ENCODE measurements around the gene RGS3.

RGS3 gene

DNA sequence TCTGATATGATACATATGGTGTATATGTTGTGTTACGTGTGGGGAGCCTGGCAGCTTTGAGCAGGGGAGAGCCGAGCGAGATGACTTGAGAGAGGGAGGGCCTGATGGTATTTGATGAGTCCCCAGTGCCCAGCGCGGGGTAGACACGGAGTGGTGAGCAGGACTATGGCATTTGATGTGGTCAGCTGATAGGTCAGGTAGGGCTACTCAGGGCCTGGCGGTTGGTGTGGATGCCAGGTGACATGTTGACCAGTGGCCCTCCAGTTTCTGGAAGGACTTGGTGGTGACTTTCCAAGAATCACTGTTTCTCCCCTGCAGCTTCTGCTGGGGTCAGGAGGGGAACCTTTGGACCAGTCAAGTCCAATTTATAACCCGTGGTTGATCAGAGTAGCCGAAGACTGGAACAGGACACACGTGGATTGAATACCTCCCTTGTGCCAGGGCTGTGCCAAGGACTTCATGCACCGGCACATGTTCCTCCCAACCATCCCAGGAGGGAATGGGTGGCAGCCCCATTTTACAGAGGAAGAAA, 148.8 kb downstream of the RGS3 start:
- TF ChIP-seq, protein P1, sequence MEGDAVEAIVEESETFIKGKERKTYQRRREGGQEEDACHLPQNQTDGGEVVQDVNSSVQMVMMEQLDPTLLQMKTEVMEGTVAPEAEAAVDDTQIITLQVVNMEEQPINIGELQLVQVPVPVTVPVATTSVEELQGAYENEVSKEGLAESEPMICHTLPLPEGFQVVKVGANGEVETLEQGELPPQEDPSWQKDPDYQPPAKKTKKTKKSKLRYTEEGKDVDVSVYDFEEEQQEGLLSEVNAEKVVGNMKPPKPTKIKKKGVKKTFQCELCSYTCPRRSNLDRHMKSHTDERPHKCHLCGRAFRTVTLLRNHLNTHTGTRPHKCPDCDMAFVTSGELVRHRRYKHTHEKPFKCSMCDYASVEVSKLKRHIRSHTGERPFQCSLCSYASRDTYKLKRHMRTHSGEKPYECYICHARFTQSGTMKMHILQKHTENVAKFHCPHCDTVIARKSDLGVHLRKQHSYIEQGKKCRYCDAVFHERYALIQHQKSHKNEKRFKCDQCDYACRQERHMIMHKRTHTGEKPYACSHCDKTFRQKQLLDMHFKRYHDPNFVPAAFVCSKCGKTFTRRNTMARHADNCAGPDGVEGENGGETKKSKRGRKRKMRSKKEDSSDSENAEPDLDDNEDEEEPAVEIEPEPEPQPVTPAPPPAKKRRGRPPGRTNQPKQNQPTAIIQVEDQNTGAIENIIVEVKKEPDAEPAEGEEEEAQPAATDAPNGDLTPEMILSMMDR (IDR thresholded peaks at IDR 0.05; ENCODE audit: low read depth, low read length, missing control alignments) = no peak
- Histone ChIP-seq H3K27ac (no peak overlapping the region), H3K27me3 (replicated peaks) (no peaks in the 10 kb centered on the region), H3K36me3 (replicated peaks) (no peaks in the 10 kb centered on the region), H3K4me3 (ENCODE audit: low read depth, low read length) (no peak overlapping the region)
- no peak for DNase-seq
- in situ Hi-C loops (cut with HindIII; ENCODE audit: low pct_ligation_motif_present, low sequenced_read_pairs) = no loop called here

DNA sequence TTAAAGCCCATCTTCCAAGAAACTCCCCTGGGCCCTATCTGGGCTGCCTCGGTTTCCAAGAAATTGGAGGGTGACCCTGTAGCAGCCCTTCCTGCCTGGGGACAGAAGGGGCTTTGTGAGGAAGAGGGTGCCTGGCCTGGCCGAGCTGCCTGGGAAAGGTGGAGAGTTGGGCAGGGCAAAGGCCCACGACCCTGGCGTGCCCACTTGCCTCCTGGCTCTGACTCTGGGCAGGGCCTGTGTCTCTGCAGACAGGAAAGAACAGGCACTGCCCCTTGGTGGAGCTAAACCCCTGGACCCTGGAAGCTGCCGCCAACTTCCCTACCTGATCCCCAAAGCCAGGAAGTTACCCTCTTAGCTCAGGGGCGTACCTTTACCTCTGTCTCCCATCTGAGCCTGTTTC, 149.3 kb downstream of the RGS3 start:
- in situ Hi-C loops (cut with HindIII; ENCODE audit: low pct_ligation_motif_present, low sequenced_read_pairs) = no loop called here
- H3K27ac ChIP-seq = no peak overlapping the region
- DNase-seq = no peak
- H3K27me3 ChIP-seq (replicated peaks) = no peaks in the 10 kb centered on the region
- no peak overlapping the region for H3K4me3 ChIP-seq (ENCODE audit: low read depth, low read length)
- no peaks in the 10 kb centered on the region for H3K36me3 ChIP-seq (replicated peaks)
- TF ChIP-seq, protein P1 (IDR thresholded peaks at IDR 0.05; ENCODE audit: low read depth, low read length, missing control alignments) = no peak

DNA sequence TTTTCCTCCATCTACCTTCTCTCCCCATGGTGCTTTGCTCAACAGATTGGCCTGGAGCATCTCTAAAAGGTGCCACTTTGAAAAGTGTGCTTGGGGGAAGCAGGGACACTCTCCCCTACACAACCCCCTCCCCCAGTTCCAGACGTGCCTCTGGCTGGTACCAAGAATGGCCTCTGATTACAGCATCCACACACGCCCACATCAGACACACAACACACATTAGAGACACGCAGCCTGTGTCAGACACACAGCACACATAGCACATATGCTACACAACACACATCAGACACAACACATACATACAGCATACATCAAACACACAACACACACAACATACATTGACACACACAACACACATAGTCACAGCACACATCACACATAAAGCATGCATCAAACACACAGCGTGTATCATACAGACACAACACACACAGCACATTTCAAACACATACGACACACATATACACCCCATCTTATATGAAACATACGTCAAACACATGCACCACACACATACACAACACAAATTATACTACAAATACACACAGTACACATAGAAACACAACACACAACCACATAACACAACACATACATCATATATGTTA, 150.4 kb downstream of the RGS3 start:
- no peak for DNase-seq
- H3K36me3 ChIP-seq (replicated peaks) = no peaks in the 10 kb centered on the region
- in situ Hi-C loops (cut with HindIII; ENCODE audit: low pct_ligation_motif_present, low sequenced_read_pairs) = no loop called here
- H3K27ac ChIP-seq = no peak overlapping the region
- TF ChIP-seq, protein P1 (IDR thresholded peaks at IDR 0.05; ENCODE audit: low read depth, low read length, missing control alignments) = no peak
- no peaks in the 10 kb centered on the region for H3K27me3 ChIP-seq (replicated peaks)
- H3K4me3 ChIP-seq (ENCODE audit: low read depth, low read length) = no peak overlapping the region

DNA sequence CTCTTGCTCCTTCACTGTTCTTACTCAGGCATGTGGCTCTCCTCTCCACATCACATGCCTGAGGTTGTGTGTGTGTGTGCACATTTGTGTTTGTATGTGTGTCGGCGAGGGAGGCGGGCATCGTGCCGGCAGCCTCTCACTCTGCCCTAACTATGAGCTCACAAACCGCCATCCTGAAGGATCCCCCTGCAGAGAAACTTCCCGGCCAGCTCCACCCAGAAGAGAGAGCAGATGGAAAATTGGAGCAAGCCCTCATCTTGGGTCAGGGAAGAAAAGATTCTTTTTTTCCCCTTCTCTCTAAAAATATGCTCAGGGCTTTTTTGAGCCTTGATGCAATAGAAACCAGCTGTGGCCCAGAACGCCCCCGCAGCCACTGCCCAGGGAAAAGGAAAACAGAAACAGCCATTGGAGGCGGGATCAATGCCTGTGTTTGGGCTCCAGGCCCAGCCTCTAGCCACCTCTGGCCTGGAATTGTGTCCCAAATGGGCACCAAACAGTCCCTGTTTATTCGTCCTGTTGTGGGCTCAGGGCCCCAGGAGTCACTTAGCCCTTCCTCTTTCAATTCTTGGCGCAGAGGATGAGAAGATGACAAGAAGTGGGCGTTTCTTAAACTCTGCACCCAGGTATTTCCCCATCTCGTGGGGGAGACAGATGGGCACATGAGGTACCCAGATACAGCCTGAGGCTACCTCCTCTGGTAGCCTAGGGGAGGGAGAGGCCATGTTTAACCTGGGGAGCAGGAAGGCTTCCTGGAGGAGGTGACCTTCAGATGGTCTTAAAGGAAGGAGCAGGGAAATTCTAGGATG, 151.5 kb downstream of the RGS3 start:
- no peaks in the 10 kb centered on the region for H3K27me3 ChIP-seq (replicated peaks)
- in situ Hi-C loops (cut with HindIII; ENCODE audit: low pct_ligation_motif_present, low sequenced_read_pairs) = no loop called here
- peak overlapping the region; percentile 32 for H3K27ac ChIP-seq
- no peaks in the 10 kb centered on the region for H3K36me3 ChIP-seq (replicated peaks)
- TF ChIP-seq, protein P1 (IDR thresholded peaks at IDR 0.05; ENCODE audit: low read depth, low read length, missing control alignments) = no peak
- peak; percentile 56 for DNase-seq
- H3K4me3 ChIP-seq (ENCODE audit: low read depth, low read length) = no peak overlapping the region

DNA sequence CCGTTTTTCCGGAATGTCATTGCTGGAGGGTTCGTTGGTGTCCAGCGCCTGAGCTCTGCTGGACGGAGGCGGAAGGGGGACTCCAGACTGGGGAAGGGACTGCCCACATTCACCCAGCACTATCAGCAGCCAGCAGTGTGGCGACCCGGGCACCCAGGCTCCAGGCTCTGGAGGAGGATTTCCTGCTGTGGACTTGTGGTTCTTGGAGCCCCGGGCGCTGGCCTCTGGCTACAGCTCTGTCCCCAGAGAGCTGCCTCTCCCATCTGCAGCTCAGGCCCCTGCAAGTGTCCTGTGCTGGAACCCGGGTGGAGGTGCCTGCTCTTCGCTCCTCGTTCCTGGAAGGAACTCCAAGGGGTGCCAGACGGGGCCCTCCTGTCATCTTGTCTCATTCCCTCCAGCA, 152.6 kb downstream of the RGS3 start:
- H3K27me3 ChIP-seq (replicated peaks) = no peaks in the 10 kb centered on the region
- no peaks in the 10 kb centered on the region for H3K36me3 ChIP-seq (replicated peaks)
- TF ChIP-seq, protein P1 (IDR thresholded peaks at IDR 0.05; ENCODE audit: low read depth, low read length, missing control alignments) = no peak
- H3K4me3 ChIP-seq (ENCODE audit: low read depth, low read length) = no peak overlapping the region
- in situ Hi-C loops (cut with HindIII; ENCODE audit: low pct_ligation_motif_present, low sequenced_read_pairs) = no loop called here
- DNase-seq = no peak
- no peak overlapping the region for H3K27ac ChIP-seq

All from brain microvascular endothelial cell (primary cell).